Activated CD8-positive, alpha-beta T cell treated with anti-CD3 and anti-CD28 coated beads for 36 hours (primary cell): ENCODE data around the gene CCDC183. TPM values are rescaled to one million over a fixed set of nuclear protein-coding genes. Genes with fewer than 3 reads are reported as not detected.

Source experiments
- ATAC-seq: fragments of 200-7000 bp; cut with Tn5 transposase; one replicate; pipeline ENCODE4 v1.10.0; 2021; ENCODE audit warnings: mild to moderate bottlenecking, moderate library complexity
- CTCF ChIA-PET: fragments of 350-600 bp; sonication (Branson Sonifier 250); formaldehyde crosslinking; loops from one replicate; lab custom pipeline; 2021; ENCODE audit warnings: antibody characterized with exemption; lab: Charles Lee
- POLR2A ChIA-PET: fragments of 350-600 bp; sonication (Branson Sonifier 250); formaldehyde crosslinking; loops from one replicate; lab custom pipeline; 2021; ENCODE audit warnings: antibody characterized with exemption; lab: Charles Lee
- DNase-seq: peaks from one replicate; pipeline ENCODE4 v3.0.0-alpha.2; 2020
- H3K27ac Mint-ChIP-seq: one replicate; pipeline ENCODE4 v1.8.0; 2021; ENCODE audit warnings: mild to moderate bottlenecking, mixed read lengths
- H3K27me3 Mint-ChIP-seq: one replicate; pipeline ENCODE4 v1.8.0; 2021; ENCODE audit warnings: mixed read lengths
- H3K36me3 Mint-ChIP-seq: one replicate; pipeline ENCODE4 v1.8.0; 2021; ENCODE audit warnings: low read depth, mixed read lengths
- H3K4me1 Mint-ChIP-seq: one replicate; pipeline ENCODE4 v1.8.0; 2021; ENCODE audit warnings: low read depth, mixed read lengths
- H3K4me3 Mint-ChIP-seq: one replicate; pipeline ENCODE4 v1.8.0; 2021; ENCODE audit warnings: mild to moderate bottlenecking, moderate library complexity, mixed read lengths
- H3K9me3 Mint-ChIP-seq: one replicate; pipeline ENCODE4 v1.8.0; 2021; ENCODE audit warnings: mixed read lengths
- CTCF ChIP-seq: fragments of 200-600 bp; IDR thresholded peaks from one replicate; pipeline ENCODE4 v1.8.0; 2022; ENCODE audit warnings: antibody characterized with exemption, mild to moderate bottlenecking
- intact Hi-C: fragments of 100-400 bp; cut with micrococcal nuclease; formaldehyde crosslinking; loops from one replicate; pipeline ENCODE4 v1.10.0; 2022
- total RNA-seq, 2 experiments: library from RNA; stranded (reverse); gene quantifications; one replicate each; pipeline ENCODE4 v1.2.3, GENCODE V29; 2021

Gene CCDC183
- total RNA-seq, 2 experiments from 2014 or later, result 0.20 to 0.34 TPM

- no peak for ATAC-seq
- no peak for TF ChIP-seq CTCF
- no peak for DNase-seq
- H3K4me3 Mint-ChIP-seq, result no peak overlapping the region
- CTCF ChIA-PET, result interaction anchor here (1.8 kb wide), 1 partner anchor 14 kb away, joined by 5 read pairs; the partner anchor contains the start of gene AJM1
- no peaks in the 10 kb centered on the region for H3K9me3 Mint-ChIP-seq
- peaks cover 5% of the 10 kb centered on the region for H3K36me3 Mint-ChIP-seq
- POLR2A ChIA-PET, result no interaction called here
- H3K27me3 Mint-ChIP-seq, result no peaks in the 10 kb centered on the region
- H3K27ac Mint-ChIP-seq, result no peak overlapping the region
- intact Hi-C loops, result no loop called here
- no peaks in the 10 kb centered on the region for H3K4me1 Mint-ChIP-seq
Observed at GRCh38 chr9:136828474-136829140, 32.5 kb downstream of the CCDC183 start.

- no peaks in the 10 kb centered on the region for H3K4me1 Mint-ChIP-seq
- intact Hi-C loops, result no loop called here
- H3K27me3 Mint-ChIP-seq, result no peaks in the 10 kb centered on the region
- ATAC-seq (no peak), DNase-seq (no peak)
- no peak overlapping the region for H3K4me3 Mint-ChIP-seq
- no peak for TF ChIP-seq CTCF
- POLR2A ChIA-PET, result no interaction called here
- no peaks in the 10 kb centered on the region for H3K9me3 Mint-ChIP-seq
- CTCF ChIA-PET, result interaction anchor here (0.8 to 1.1 kb wide), 2 partner anchors 12 to 200 kb away, joined by 3 read pairs; no protein-coding TSS in a partner anchor
- peaks cover 5% of the 10 kb centered on the region for H3K36me3 Mint-ChIP-seq
- H3K27ac Mint-ChIP-seq, result no peak overlapping the region
Observed at GRCh38 chr9:136829412-136829811, 33.3 kb downstream of the CCDC183 start.

- Mint-ChIP-seq H3K4me3 (no peak overlapping the region), H3K27me3 (no peaks in the 10 kb centered on the region), H3K27ac (no peak overlapping the region), H3K4me1 (no peaks in the 10 kb centered on the region), H3K36me3 (peaks cover 5% of the 10 kb centered on the region), H3K9me3 (no peaks in the 10 kb centered on the region)
- intact Hi-C loops, result no loop called here
- no peak for TF ChIP-seq CTCF
- CTCF ChIA-PET, result interaction anchor here (0.8 to 1.1 kb wide), 2 partner anchors 11 to 199 kb away, joined by 3 read pairs; no protein-coding TSS in a partner anchor
- POLR2A ChIA-PET, result no interaction called here
- ATAC-seq (no peak), DNase-seq (no peak)
Observed at GRCh38 chr9:136829981-136830885, 34.1 kb downstream of the CCDC183 start.

GRCh38 chr9:136831002-136831719 lies 35.0 kb downstream of the CCDC183 start:
- DNase-seq (no peak), ATAC-seq (no peak)
- Mint-ChIP-seq H3K27me3 (no peaks in the 10 kb centered on the region), H3K4me3 (no peak overlapping the region), H3K4me1 (no peaks in the 10 kb centered on the region), H3K27ac (no peak overlapping the region), H3K36me3 (peaks cover 4% of the 10 kb centered on the region), H3K9me3 (no peaks in the 10 kb centered on the region)
- ChIA-PET POLR2A (interaction anchor here (1.2 kb wide), 1 partner anchor 9 kb away, joined by 3 read pairs; no protein-coding TSS in a partner anchor), CTCF (no interaction called here)
- TF ChIP-seq CTCF, result no peak
- intact Hi-C loops, result no loop called here
